Neural cell (in vitro differentiated cells): Measurements from ENCODE around the gene JADE1. TPM values are rescaled to one million over a fixed set of nuclear protein-coding genes. Genes with fewer than 3 reads are reported as not detected.

Source experiments
- H2AFZ ChIP-seq: fragments of 200-600, 300-800 bp; sonication (generic), shearing (Covaris generic); 2 replicates; pipeline ENCODE4 v1.6.0; 2014; ENCODE audit warnings: low read depth, mild to moderate bottlenecking, antibody characterized with exemption, low read length, moderate library complexity
- H3F3A ChIP-seq: fragments of 200-600 bp; shearing (Covaris generic); 2 replicates; pipeline ENCODE4 v1.6.1; 2016; ENCODE audit warnings: mild to moderate bottlenecking, moderate library complexity, mixed read lengths, antibody characterized with exemption, low read length; ENCODE audit not compliant: insufficient read depth, poor library complexity, severe bottlenecking
- H3K27ac ChIP-seq: fragments of 200-600, 300-800 bp; sonication (generic), shearing (Covaris generic); 2 replicates; pipeline ENCODE4 v1.5.1; 2014; ENCODE audit warnings: mild to moderate bottlenecking, low read length, moderate library complexity
- H3K27me3 ChIP-seq: fragments of 300-800, 200-600 bp; sonication (generic), shearing (Covaris generic); 2 replicates; pipeline ENCODE4 v1.6.0; 2014; ENCODE audit warnings: mild to moderate bottlenecking, low read depth, low read length, moderate library complexity; ENCODE audit not compliant: insufficient read depth
- H3K36me3 ChIP-seq: fragments of 300-800, 200-600 bp; sonication (generic), shearing (Covaris generic); 2 replicates; pipeline ENCODE4 v1.5.1; 2014; ENCODE audit warnings: mild to moderate bottlenecking, antibody characterized with exemption, low read length, moderate library complexity; ENCODE audit not compliant: insufficient read depth
- H3K4me2 ChIP-seq: fragments of 300-800, 200-600 bp; sonication (generic), shearing (Covaris generic); 2 replicates; pipeline ENCODE4 v1.6.0; 2014; ENCODE audit warnings: mild to moderate bottlenecking, low read length
- H3K4me3 ChIP-seq: fragments of 300-800, 200-600 bp; sonication (generic), shearing (Covaris generic); 2 replicates; pipeline ENCODE4 v1.5.1; 2014; ENCODE audit warnings: mild to moderate bottlenecking, low read length, moderate library complexity
- H3K79me2 ChIP-seq: fragments of 200-600 bp; shearing (Covaris generic); replicated peaks from 2 replicates; pipeline ENCODE4 v1.6.0; 2014; ENCODE audit warnings: mild to moderate bottlenecking, low read length, moderate library complexity; ENCODE audit not compliant: insufficient read depth
- H3K9ac ChIP-seq: fragments of 300-800, 200-600 bp; sonication (generic), shearing (Covaris generic); 2 replicates; pipeline ENCODE4 v1.6.1; 2016; ENCODE audit warnings: mild to moderate bottlenecking, low read length, mixed read lengths
- H3K9me2 ChIP-seq: fragments of 200-600 bp; shearing (Covaris generic); 2 replicates; pipeline ENCODE4 v1.6.1; 2016; ENCODE audit warnings: mild to moderate bottlenecking, low read length, mixed read lengths; ENCODE audit not compliant: insufficient read depth
- H3K9me3 ChIP-seq: fragments of 200-600, 300-800 bp; sonication (generic), shearing (Covaris generic); 2 replicates; pipeline ENCODE4 v1.6.1; 2016; ENCODE audit warnings: mild to moderate bottlenecking, mixed run types, low read length, moderate library complexity, mixed read lengths
- H4K20me1 ChIP-seq: fragments of 200-600 bp; shearing (Covaris generic); 2 replicates; pipeline ENCODE4 v1.6.1; 2016; ENCODE audit warnings: mild to moderate bottlenecking, mixed run types; ENCODE audit not compliant: insufficient read depth
- EP300 ChIP-seq: fragments of 450-650 bp; conservative IDR thresholded peaks from 2 replicates; pipeline ENCODE4 v1.6.1; 2014; ENCODE audit warnings: antibody characterized with exemption, mild to moderate bottlenecking, moderate library complexity; ENCODE audit not compliant: poor library complexity, severe bottlenecking
- EZH2 ChIP-seq: fragments of 200-600, 300-800 bp; shearing (Covaris generic), sonication (generic); IDR thresholded peaks from 2 replicates; pipeline ENCODE4 v1.6.1; 2014; ENCODE audit warnings: antibody characterized with exemption, low read length, borderline replicate concordance, mild to moderate bottlenecking; ENCODE audit not compliant: insufficient read depth, poor library complexity, severe bottlenecking
- MXI1 ChIP-seq: fragments of 450-650 bp; conservative IDR thresholded peaks from 2 replicates; pipeline ENCODE4 v1.6.1; 2014; ENCODE audit warnings: antibody characterized with exemption, mild to moderate bottlenecking; ENCODE audit not compliant: poor library complexity, severe bottlenecking
- POLR2AphosphoS5 ChIP-seq: IDR thresholded peaks from 2 replicates; pipeline ENCODE4 v1.6.1; 2012
- RAD21 ChIP-seq: fragments of 450-650 bp; conservative IDR thresholded peaks from 2 replicates; pipeline ENCODE4 v1.6.1; 2014; ENCODE audit warnings: antibody characterized with exemption, mild to moderate bottlenecking, moderate library complexity
- SMC3 ChIP-seq: fragments of 450-650 bp; conservative IDR thresholded peaks from 2 replicates; pipeline ENCODE4 v1.6.1; 2014; ENCODE audit warnings: antibody characterized with exemption, mild to moderate bottlenecking, moderate library complexity; ENCODE audit not compliant: poor library complexity
- TAF1 ChIP-seq: IDR thresholded peaks from 2 replicates; pipeline ENCODE4 v1.6.1; 2012; ENCODE audit warnings: low read depth
- polyA plus RNA-seq: library from polyadenylated mRNA; depleted of rRNA; stranded (reverse); fragments of >200 nt; gene quantifications from 2 replicates; pipeline ENCODE4 v1.2.3, GENCODE V29; 2014
- TF ChIP-seq, protein P1 (sequence below): IDR thresholded peaks from 2 replicates; pipeline ENCODE4 v1.6.1; 2012; ENCODE audit warnings: borderline replicate concordance
- TF ChIP-seq, protein P2 (sequence below): fragments of 450-650 bp; IDR thresholded peaks from 2 replicates; pipeline ENCODE4 v1.5.1; 2014; ENCODE audit warnings: antibody characterized with exemption, mild to moderate bottlenecking, moderate library complexity; ENCODE audit not compliant: poor library complexity, severe bottlenecking

JADE1 gene
- polyA plus RNA-seq, 1 donor from 2014 or later = 14.5 TPM

DNA sequence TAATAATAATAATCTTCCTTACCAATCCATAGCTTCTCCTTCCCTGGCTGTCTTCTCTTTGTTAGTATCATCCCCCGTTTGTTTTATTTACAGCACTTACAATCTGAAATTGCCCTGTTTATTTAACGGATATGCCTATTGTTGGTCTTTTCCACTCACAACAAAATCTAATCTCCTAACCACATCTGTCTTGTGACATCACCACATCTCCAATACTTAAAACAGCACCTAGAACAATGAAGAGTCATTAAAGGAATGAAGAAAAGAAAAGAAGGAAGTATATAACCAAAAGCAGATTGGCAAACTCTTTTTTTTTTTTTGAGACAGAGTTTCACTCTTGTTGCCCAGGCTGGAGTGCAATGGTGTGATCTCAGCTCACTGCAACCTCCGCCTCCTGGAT, 38.7 kb upstream of the JADE1 start:
- Histone ChIP-seq H3K4me2 (no peak overlapping the region), H3K79me2 (no peaks in the 10 kb centered on the region), H3K9me3 (no peaks in the 10 kb centered on the region), H2AFZ (no peak overlapping the region), H3K9me2 (no peaks in the 10 kb centered on the region), H3K27ac (no peak overlapping the region), H3K27me3 (no peaks in the 10 kb centered on the region), H4K20me1 (no peaks in the 10 kb centered on the region), H3K4me3 (no peak overlapping the region), H3K9ac (no peak overlapping the region), H3K36me3 (no peaks in the 10 kb centered on the region), H3F3A (no peaks in the 10 kb centered on the region)
- TF ChIP-seq POLR2AphosphoS5 (no peak), SMC3 (no peak), MXI1 (no peak), EZH2 (no peak)
- TF ChIP-seq, protein P1, sequence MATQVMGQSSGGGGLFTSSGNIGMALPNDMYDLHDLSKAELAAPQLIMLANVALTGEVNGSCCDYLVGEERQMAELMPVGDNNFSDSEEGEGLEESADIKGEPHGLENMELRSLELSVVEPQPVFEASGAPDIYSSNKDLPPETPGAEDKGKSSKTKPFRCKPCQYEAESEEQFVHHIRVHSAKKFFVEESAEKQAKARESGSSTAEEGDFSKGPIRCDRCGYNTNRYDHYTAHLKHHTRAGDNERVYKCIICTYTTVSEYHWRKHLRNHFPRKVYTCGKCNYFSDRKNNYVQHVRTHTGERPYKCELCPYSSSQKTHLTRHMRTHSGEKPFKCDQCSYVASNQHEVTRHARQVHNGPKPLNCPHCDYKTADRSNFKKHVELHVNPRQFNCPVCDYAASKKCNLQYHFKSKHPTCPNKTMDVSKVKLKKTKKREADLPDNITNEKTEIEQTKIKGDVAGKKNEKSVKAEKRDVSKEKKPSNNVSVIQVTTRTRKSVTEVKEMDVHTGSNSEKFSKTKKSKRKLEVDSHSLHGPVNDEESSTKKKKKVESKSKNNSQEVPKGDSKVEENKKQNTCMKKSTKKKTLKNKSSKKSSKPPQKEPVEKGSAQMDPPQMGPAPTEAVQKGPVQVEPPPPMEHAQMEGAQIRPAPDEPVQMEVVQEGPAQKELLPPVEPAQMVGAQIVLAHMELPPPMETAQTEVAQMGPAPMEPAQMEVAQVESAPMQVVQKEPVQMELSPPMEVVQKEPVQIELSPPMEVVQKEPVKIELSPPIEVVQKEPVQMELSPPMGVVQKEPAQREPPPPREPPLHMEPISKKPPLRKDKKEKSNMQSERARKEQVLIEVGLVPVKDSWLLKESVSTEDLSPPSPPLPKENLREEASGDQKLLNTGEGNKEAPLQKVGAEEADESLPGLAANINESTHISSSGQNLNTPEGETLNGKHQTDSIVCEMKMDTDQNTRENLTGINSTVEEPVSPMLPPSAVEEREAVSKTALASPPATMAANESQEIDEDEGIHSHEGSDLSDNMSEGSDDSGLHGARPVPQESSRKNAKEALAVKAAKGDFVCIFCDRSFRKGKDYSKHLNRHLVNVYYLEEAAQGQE = no peak

DNA sequence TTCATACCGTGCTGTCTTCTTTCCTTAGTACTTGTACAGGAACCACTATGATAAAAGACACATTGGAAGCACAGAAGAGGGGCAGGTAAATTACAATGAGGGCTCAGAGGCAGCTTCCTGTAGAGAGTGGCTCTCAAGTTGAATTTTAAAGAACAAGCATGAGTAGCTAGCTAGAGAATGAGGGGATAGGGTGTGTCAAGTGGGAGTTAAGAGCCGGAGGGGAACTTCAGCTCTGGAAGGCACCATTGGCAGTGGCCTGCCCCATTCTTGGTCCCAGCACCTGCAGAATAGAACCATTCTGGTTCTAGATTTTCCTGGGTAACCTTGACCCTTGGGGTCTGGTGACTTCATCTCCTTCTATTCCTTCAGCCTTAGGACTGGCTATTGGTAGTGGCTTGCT, 34.0 kb upstream of the JADE1 start:
- no peaks in the 10 kb centered on the region for H4K20me1 ChIP-seq
- H3K79me2 ChIP-seq = no peaks in the 10 kb centered on the region
- no peak overlapping the region for H2AFZ ChIP-seq
- H3K36me3 ChIP-seq = no peaks in the 10 kb centered on the region
- H3K27ac ChIP-seq = no peak overlapping the region
- no peaks in the 10 kb centered on the region for H3K9me2 ChIP-seq
- H3F3A ChIP-seq = no peaks in the 10 kb centered on the region
- no peak overlapping the region for H3K4me3 ChIP-seq
- TF ChIP-seq TAF1 (no peak), RAD21 (no peak), SMC3 (no peak), POLR2AphosphoS5 (no peak), EZH2 (no peak), EP300 (no peak), MXI1 (no peak)
- TF ChIP-seq, protein P2, sequence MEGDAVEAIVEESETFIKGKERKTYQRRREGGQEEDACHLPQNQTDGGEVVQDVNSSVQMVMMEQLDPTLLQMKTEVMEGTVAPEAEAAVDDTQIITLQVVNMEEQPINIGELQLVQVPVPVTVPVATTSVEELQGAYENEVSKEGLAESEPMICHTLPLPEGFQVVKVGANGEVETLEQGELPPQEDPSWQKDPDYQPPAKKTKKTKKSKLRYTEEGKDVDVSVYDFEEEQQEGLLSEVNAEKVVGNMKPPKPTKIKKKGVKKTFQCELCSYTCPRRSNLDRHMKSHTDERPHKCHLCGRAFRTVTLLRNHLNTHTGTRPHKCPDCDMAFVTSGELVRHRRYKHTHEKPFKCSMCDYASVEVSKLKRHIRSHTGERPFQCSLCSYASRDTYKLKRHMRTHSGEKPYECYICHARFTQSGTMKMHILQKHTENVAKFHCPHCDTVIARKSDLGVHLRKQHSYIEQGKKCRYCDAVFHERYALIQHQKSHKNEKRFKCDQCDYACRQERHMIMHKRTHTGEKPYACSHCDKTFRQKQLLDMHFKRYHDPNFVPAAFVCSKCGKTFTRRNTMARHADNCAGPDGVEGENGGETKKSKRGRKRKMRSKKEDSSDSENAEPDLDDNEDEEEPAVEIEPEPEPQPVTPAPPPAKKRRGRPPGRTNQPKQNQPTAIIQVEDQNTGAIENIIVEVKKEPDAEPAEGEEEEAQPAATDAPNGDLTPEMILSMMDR = no peak
- TF ChIP-seq, protein P1 = no peak
- no peak overlapping the region for H3K9ac ChIP-seq
- H3K4me2 ChIP-seq = no peak overlapping the region
- no peaks in the 10 kb centered on the region for H3K9me3 ChIP-seq
- no peaks in the 10 kb centered on the region for H3K27me3 ChIP-seq
